PC-9 (cell line): ENCODE measurements around the gene PTGDS. TPM values are rescaled to one million over a fixed set of nuclear protein-coding genes. Genes with fewer than 3 reads are reported as not detected.

Experiments used
- BruUV-seq: library from RNA; stranded (reverse); fragments of 400-500 nt; replicated peaks from 2 replicates; lab custom pipeline; 2021; lab: Mats Ljungman, UMichigan
- CTCF ChIA-PET: fragments of 300-600 bp; sonication (Branson Sonifier 250); formaldehyde crosslinking; loops from one replicate; lab custom pipeline; 2022; ENCODE audit warnings: antibody characterized with exemption; lab: Charles Lee
- POLR2A ChIA-PET: fragments of 300-600 bp; sonication (Branson Sonifier 250); formaldehyde crosslinking; loops from one replicate; lab custom pipeline; 2022; ENCODE audit warnings: antibody characterized with exemption; ENCODE audit not compliant: unreplicated experiment; lab: Charles Lee
- DNase-seq, 2 experiments: peaks; one replicate each; pipeline versions ENCODE4 v3.0.0 to v3.0.0-alpha.2; 2015 to 2022; ENCODE audit warnings: mixed read lengths in 1 of 2
- H2AFZ ChIP-seq: fragments of 200-600 bp; sonication (generic); 2 replicates; pipeline ENCODE4 v1.8.1; 2017; ENCODE audit warnings: antibody characterized with exemption
- H3F3A ChIP-seq: fragments of 200-600 bp; sonication (generic); 2 replicates; pipeline ENCODE4 v1.8.1; 2017; ENCODE audit warnings: antibody characterized with exemption, mild to moderate bottlenecking, low read depth; ENCODE audit not compliant: insufficient read depth
- H3K27ac ChIP-seq: fragments of 200-600 bp; sonication (generic); 2 replicates; pipeline ENCODE4 v1.6.1; 2016; ENCODE audit warnings: mixed run types
- H3K27me3 ChIP-seq: fragments of 200-600 bp; sonication (generic); 2 replicates; pipeline ENCODE4 v1.6.1; 2016; ENCODE audit warnings: low read depth, mixed run types; ENCODE audit not compliant: insufficient read depth
- H3K36me3 ChIP-seq: fragments of 200-600 bp; sonication (generic); 2 replicates; pipeline ENCODE4 v1.6.1; 2016; ENCODE audit warnings: low read depth, mixed run types
- H3K4me1 ChIP-seq: fragments of 200-600 bp; sonication (generic); replicated peaks from 2 replicates; pipeline ENCODE4 v1.6.1; 2016; ENCODE audit warnings: mixed run types; ENCODE audit not compliant: insufficient read depth
- H3K4me2 ChIP-seq: fragments of 200-600 bp; sonication (generic); 2 replicates; pipeline ENCODE4 v1.6.1; 2017; ENCODE audit warnings: mixed run types
- H3K4me3 ChIP-seq: fragments of 200-600 bp; sonication (generic); 2 replicates; pipeline ENCODE4 v1.6.1; 2016; ENCODE audit warnings: mixed run types
- H3K79me2 ChIP-seq: fragments of 200-600 bp; sonication (generic); 2 replicates; pipeline ENCODE4 v1.6.1; 2017; ENCODE audit warnings: low read depth, mixed run types
- H3K9me2 ChIP-seq: fragments of 200-600 bp; sonication (generic); 2 replicates; pipeline ENCODE4 v1.8.1; 2017; ENCODE audit warnings: mild to moderate bottlenecking; ENCODE audit not compliant: insufficient read depth
- H3K9me3 ChIP-seq: fragments of 200-600 bp; sonication (generic); 2 replicates; pipeline ENCODE4 v1.8.1; 2016; ENCODE audit warnings: low read depth; ENCODE audit not compliant: insufficient read depth
- H4K20me1 ChIP-seq: fragments of 200-600 bp; sonication (generic); 2 replicates; pipeline ENCODE4 v1.8.1; 2017; ENCODE audit not compliant: insufficient read depth
- CTCF ChIP-seq: fragments of 200-600 bp; sonication (generic); conservative IDR thresholded peaks from 2 replicates; pipeline ENCODE4 v1.6.1; 2017; ENCODE audit warnings: mixed run types, antibody characterized with exemption, mild to moderate bottlenecking, moderate library complexity
- EZH2 ChIP-seq: fragments of 200-600 bp; sonication (generic); IDR thresholded peaks from 2 replicates; pipeline ENCODE4 v1.8.0; 2017; ENCODE audit warnings: antibody characterized with exemption, low read depth
- intact Hi-C: fragments of 100-400 bp; cut with micrococcal nuclease; formaldehyde crosslinking; loops from one replicate; pipeline ENCODE4 v1.10.0; 2022; ENCODE audit not compliant: unreplicated experiment
- total RNA-seq: library from RNA; stranded (reverse); gene quantifications from 2 replicates; pipeline ENCODE4 v1.2.3, GENCODE V29; 2021

The PTGDS gene
- total RNA-seq, 1 experiment from 2014 or later: 1.7 TPM

DNA sequence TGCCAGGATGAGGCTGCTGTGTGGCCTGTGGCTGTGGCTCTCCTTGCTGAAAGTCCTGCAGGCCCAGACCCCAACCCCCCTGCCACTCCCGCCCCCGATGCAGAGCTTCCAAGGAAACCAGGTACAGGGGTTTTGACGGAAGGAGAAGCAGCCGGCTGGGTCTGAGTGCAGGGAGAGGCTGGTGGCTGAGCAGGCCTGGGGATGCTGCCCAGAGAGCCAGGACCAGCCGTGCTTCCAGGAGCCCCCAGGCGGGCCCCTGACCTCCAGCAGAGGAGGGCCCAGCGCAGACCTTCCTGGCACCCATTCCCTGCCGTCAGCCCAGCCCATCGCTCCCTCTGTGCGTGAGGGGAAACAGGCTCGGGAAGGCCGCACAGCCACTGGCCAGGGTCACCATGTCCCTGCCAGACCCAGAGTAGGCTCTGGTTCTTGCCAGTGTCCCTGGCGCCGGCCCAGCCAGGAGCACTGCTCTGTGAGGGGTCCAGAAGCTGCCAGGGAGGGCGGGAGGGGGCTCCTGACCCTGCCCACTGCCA lies 24.9 kb upstream of the PTGDS start:
- Histone ChIP-seq H3K9me3 (no peaks in the 10 kb centered on the region), H3K4me3 (no peak overlapping the region), H4K20me1 (no peaks in the 10 kb centered on the region), H3K4me2 (no peak overlapping the region), H3K27me3 (no peaks in the 10 kb centered on the region), H3K27ac (no peak overlapping the region), H3F3A (peaks cover 17% of the 10 kb centered on the region; the same call in 1 of the 2 replicates), H2AFZ (no peak overlapping the region), H3K4me1 (peaks cover 20% of the 10 kb centered on the region), H3K79me2 (no peaks in the 10 kb centered on the region), H3K9me2 (no peaks in the 10 kb centered on the region), H3K36me3 (no peaks in the 10 kb centered on the region)
- POLR2A ChIA-PET: interaction anchor here (0.7 kb wide), 1 partner anchor 40 kb away, joined by 3 read pairs; no protein-coding TSS in a partner anchor
- TF ChIP-seq CTCF (no peak), EZH2 (no peak)
- BruUV-seq: no TSS peak
- CTCF ChIA-PET: no interaction called here
- intact Hi-C loops: no loop called here
- no peak for DNase-seq

- H3K36me3 ChIP-seq: no peaks in the 10 kb centered on the region
- no TSS peak for BruUV-seq
- no peak overlapping the region for H3K4me3 ChIP-seq
- no peaks in the 10 kb centered on the region for H3K79me2 ChIP-seq
- H3K4me1 ChIP-seq: peaks cover 17% of the 10 kb centered on the region
- no peaks in the 10 kb centered on the region for H4K20me1 ChIP-seq
- no peaks in the 10 kb centered on the region for H3K9me3 ChIP-seq
- DNase-seq: no peak
- ChIA-PET CTCF (interaction anchor here (0.5 kb wide), 1 partner anchor 112 kb away, joined by 3 read pairs; no protein-coding TSS in a partner anchor), POLR2A (interaction anchor here (0.7 to 1.0 kb wide), 2 partner anchors 12 to 40 kb away, joined by 3 read pairs; no protein-coding TSS in a partner anchor)
- H2AFZ ChIP-seq: no peak overlapping the region
- no peak overlapping the region for H3K4me2 ChIP-seq
- no peaks in the 10 kb centered on the region for H3K27me3 ChIP-seq
- intact Hi-C loops: no loop called here
- H3F3A ChIP-seq: peaks cover 14% of the 10 kb centered on the region; the same call in 1 of the 2 replicates
- no peak for TF ChIP-seq CTCF
- TF ChIP-seq EZH2: no peak
- no peak overlapping the region for H3K27ac ChIP-seq
- H3K9me2 ChIP-seq: no peaks in the 10 kb centered on the region
Observed at GRCh38 chr9:136952876-136953770, 24.2 kb upstream of the PTGDS start.

DNA sequence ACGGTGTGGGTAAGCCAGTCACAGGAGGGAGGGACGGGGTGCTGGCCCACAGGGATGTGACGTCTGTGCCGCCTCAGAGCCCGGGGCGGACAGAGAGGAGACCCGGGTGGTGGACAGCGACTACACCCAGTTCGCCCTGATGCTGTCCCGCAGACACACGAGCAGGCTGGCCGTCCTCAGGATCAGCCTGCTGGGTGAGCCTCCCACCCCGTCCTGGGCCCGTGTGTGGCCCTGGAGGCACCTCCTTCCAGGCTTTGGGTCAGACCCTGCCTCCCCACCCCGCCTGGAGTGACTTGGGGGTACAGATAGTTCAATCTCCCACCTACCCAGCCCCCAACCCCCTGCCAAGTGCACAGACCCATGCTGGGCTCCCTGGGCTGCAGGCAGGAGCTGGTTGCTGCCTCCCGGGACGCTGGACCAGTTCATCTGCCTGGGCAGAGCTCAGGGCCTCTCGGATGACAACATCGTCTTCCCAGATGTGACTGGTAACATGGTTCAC lies 23.5 kb upstream of the PTGDS start:
- H3K27me3 ChIP-seq: no peaks in the 10 kb centered on the region
- H2AFZ ChIP-seq: no peak overlapping the region
- H3K27ac ChIP-seq: no peak overlapping the region
- H3K79me2 ChIP-seq: no peaks in the 10 kb centered on the region
- no peaks in the 10 kb centered on the region for H4K20me1 ChIP-seq
- POLR2A ChIA-PET: interaction anchor here (0.6 to 1.0 kb wide), 2 partner anchors 9 to 11 kb away, joined by 3 to 6 read pairs; no protein-coding TSS in a partner anchor
- intact Hi-C loops: no loop called here
- CTCF ChIA-PET: interaction anchor here (0.6 kb wide), 1 partner anchor 242 kb away, joined by 3 read pairs; no protein-coding TSS in a partner anchor
- H3K36me3 ChIP-seq: no peaks in the 10 kb centered on the region
- TF ChIP-seq EZH2: no peak
- peaks cover 10% of the 10 kb centered on the region; the same call in 1 of the 2 replicates for H3K4me1 ChIP-seq
- no peaks in the 10 kb centered on the region for H3K9me2 ChIP-seq
- H3K4me2 ChIP-seq: no peak overlapping the region
- no peak for DNase-seq
- H3K9me3 ChIP-seq: no peaks in the 10 kb centered on the region
- peaks cover 7% of the 10 kb centered on the region; the same call in 1 of the 2 replicates for H3F3A ChIP-seq
- H3K4me3 ChIP-seq: no peak overlapping the region
- BruUV-seq: no TSS peak
